GM12874 (cell line): ENCODE measurements around the gene VSTM2B.

Source experiments
- CTCF ChIP-seq: IDR thresholded peaks from 2 replicates; pipeline ENCODE4 v1.5.1; 2011; ENCODE audit warnings: low read depth, mild to moderate bottlenecking, control low read depth, low read length, moderate library complexity; ENCODE audit not compliant: insufficient read depth

Gene VSTM2B

GRCh38 chr19:29525901-29526729, at the start of gene VSTM2B:
Gene VSTM2B, plus strand, starts transcription at chr19:29525994. Its CDS starts 590 bp downstream, at chr19:29526584.
- TF ChIP-seq CTCF = no peak

DNA sequence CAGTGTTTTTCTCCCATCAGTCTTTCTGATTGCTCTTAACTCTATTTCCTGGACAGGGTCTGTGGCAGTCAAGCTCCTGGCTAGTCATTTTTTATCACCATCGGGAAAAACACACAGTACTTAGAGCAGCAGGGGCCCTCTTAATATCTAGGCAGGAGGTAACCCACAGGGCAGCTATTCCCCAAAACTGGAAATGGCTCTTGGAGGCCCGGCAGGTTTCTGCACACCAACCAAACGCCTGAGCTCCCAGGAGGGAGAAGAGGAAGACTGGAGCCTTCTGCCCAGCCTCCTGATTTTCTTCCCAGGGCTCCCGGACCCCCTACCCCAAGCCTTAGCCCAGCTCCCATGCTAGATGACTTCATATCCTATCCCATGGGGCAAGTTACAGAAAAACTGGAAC, 49.3 kb upstream of the VSTM2B start:
- TF ChIP-seq CTCF = no peak

DNA sequence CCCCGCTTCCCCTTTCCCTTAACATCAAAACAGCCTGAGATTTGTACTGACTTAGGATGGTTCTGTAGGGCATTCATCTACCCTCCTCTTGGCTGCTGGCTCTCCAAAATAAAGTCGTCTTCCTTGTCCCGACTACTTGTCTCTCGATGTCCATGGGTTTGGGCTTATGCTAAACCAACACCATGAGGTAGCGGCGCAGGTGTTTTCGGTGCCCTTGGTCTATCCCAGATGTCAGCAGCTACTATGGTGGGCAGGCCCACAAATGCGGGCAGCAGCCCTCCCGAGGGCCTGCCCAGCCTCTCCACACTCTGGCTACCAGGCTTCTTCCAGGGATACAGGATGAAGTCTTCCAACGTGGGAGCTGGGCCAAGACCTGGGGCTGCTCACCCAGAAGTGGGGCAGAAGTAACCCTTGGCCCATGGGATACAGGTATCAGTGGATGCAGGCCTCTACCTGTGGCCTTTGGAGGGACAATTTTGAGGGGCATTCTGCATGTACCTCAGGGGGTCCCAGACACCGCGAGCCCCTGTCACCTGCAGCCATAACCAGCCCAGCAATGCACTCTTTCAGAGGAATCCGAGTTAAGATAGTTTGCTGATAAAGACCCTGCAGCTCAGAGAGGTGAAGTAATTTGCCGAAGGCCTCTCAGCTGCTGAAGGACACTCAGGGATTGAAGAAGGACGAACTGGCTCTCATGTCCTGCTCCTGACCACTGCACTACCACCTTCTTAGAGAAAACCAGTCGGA, 47.8 kb upstream of the VSTM2B start:
- TF ChIP-seq CTCF = no peak

GRCh38 chr19:29478578-29479565, 46.9 kb upstream of the VSTM2B start:
- peak; percentile 42 for TF ChIP-seq CTCF

- no peak for TF ChIP-seq CTCF
These were observed 45.9 kb upstream of the VSTM2B start for GRCh38 chr19:29479941-29480340.

DNA sequence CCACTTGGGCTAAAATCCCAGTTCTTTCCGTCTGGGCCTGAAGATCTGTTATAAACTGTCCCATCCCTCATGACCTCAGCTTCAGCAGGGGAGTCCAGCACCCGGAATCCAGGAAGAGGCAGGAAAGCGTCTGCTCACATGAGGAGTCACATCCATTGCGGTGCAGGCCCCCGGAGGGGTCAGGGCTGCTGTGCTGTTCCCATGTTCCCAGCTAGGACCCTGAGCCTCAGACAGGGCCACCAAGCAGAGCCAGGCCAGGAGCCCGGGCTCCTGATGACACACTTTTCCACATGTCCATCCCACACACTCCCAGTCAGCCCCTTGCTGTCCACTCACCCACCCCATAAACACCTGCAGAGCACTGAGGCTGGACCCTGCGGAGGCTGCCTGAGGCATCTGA, 45.3 kb upstream of the VSTM2B start:
- no peak for TF ChIP-seq CTCF
